Measurements from ENCODE around the gene OR8B4.

The OR8B4 gene

DNA sequence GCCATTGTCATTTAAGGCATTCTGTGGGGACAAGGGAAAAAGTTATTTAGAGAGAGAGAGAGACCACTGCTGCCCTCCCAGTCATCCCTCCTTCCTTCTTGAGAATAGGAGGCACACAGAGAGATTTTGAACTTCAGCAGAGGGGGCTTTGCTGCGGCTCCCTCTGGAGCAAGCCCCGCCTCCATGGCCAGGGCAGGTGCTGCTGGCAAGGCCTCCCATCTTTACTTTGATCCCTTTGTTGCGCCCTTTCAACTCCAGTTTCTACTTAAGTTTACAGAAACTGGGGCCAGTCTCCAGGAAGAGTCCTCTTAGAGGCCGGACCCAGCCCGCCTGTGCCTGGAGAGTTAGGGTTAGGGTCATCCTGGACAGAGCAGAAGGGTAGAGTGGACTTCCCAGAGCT is 16.4 kb upstream of the OR8B4 start:
- TF ChIP-seq CTCF (IDR thresholded peaks at IDR 0.05) = no peak

- no peak for TF ChIP-seq CTCF (IDR thresholded peaks at IDR 0.05)
These were observed 15.9 kb upstream of the OR8B4 start for GRCh38 chr11:124440608-124441007.

GRCh38 chr11:124434699-124435098 is 10.0 kb upstream of the OR8B4 start:
- no peak for TF ChIP-seq CTCF (IDR thresholded peaks at IDR 0.05)

DNA sequence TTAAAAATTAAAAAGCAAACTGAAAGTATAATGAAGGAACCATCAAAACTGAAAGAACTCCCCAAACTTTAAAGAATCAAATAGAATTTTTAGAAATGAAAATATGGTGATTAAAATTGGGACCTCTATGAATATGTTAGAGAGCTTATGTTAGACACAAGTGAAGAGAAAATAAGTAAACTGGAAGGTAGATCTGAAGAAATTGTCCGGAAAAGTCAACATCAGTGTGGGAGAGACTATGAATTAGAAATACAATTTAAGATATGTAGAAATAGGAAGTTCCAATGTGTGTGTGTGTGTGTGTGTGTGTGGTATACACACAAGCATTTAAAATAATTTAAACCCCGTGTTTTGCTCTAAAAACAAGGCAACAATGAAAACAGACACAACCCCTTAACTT is 4.9 kb upstream of the OR8B4 start:
- TF ChIP-seq CTCF (IDR thresholded peaks at IDR 0.05) = no peak

- no peak for TF ChIP-seq CTCF (IDR thresholded peaks at IDR 0.05)
These were observed 3.6 kb downstream of the OR8B4 start for GRCh38 chr11:124421043-124421442.

- TF ChIP-seq CTCF (IDR thresholded peaks at IDR 0.05) = peak; percentile 78
These were observed 9.2 kb downstream of the OR8B4 start for GRCh38 chr11:124415356-124415923.

GRCh38 chr11:124409906-124410305 is 14.8 kb downstream of the OR8B4 start:
- TF ChIP-seq CTCF (IDR thresholded peaks at IDR 0.05) = no peak

GRCh38 chr11:124405581-124405980 is 19.1 kb downstream of the OR8B4 start:
- no peak for TF ChIP-seq CTCF (IDR thresholded peaks at IDR 0.05)

Measured in LNCAP (cell line).